HepG2 (cell line): ENCODE results near the gene NUDT1. TPM values are rescaled to one million over a fixed set of nuclear protein-coding genes. Genes with fewer than 3 reads are reported as not detected.

ENCODE experiments used
- CBX1 ChIP-seq: IDR thresholded peaks from one replicate; pipeline ENCODE4 v1.6.1; 2016; ENCODE audit warnings: antibody characterized with exemption, low read depth
- DMAP1 ChIP-seq: IDR thresholded peaks from 2 replicates; pipeline ENCODE4 v1.6.1; 2016
- GATAD1 ChIP-seq: IDR thresholded peaks from 2 replicates; pipeline ENCODE4 v1.6.1; 2016; ENCODE audit warnings: missing genetic modification reagents, missing compliant biosample characterization
- HOXA7 ChIP-seq: sonication (generic); formaldehyde crosslinking; IDR thresholded peaks from 2 replicates; pipeline ENCODE4 v1.8.1; 2022; ENCODE audit warnings: mild to moderate bottlenecking, missing genetic modification reagents, moderate library complexity
- KLF12 ChIP-seq: sonication (generic); formaldehyde crosslinking; IDR thresholded peaks from 2 replicates; pipeline ENCODE4 v1.4.0; 2020; ENCODE audit warnings: missing genetic modification reagents, borderline replicate concordance
- SCMH1 ChIP-seq: sonication (generic); formaldehyde crosslinking; IDR thresholded peaks from 2 replicates; pipeline ENCODE4 v1.9.0; 2021; ENCODE audit warnings: missing genetic modification reagents, mild to moderate bottlenecking, borderline replicate concordance
- TSC22D2 ChIP-seq: sonication (generic); formaldehyde crosslinking; IDR thresholded peaks from 2 replicates; pipeline ENCODE4 v1.5.1; 2020; ENCODE audit warnings: missing genetic modification reagents, mild to moderate bottlenecking, borderline replicate concordance
- ZC3H13 ChIP-seq: sonication (generic); formaldehyde crosslinking; IDR thresholded peaks from 2 replicates; pipeline ENCODE4 v1.8.1; 2023; ENCODE audit warnings: mild to moderate bottlenecking, missing genetic modification reagents, moderate library complexity
- ZNF205 ChIP-seq: IDR thresholded peaks from 2 replicates; pipeline ENCODE4 v1.6.1; 2018; ENCODE audit warnings: missing biosample characterization, missing genetic modification reagents
- ZNF253 ChIP-seq: sonication (generic); formaldehyde crosslinking; IDR thresholded peaks from 2 replicates; pipeline ENCODE4 v1.8.0; 2022; ENCODE audit warnings: mild to moderate bottlenecking, missing genetic modification reagents, borderline replicate concordance
- ZNF256 ChIP-seq: sonication (generic); formaldehyde crosslinking; conservative IDR thresholded peaks from 2 replicates; pipeline ENCODE4 v1.4.0; 2020; ENCODE audit warnings: missing genetic modification reagents
- ZNF333 ChIP-seq: sonication (generic); formaldehyde crosslinking; IDR thresholded peaks from 2 replicates; pipeline ENCODE4 v1.4.0; 2020; ENCODE audit warnings: mild to moderate bottlenecking, missing genetic modification reagents, borderline replicate concordance
- ZNF878 ChIP-seq: sonication (generic); formaldehyde crosslinking; IDR thresholded peaks from 2 replicates; pipeline ENCODE4 v1.8.1; 2023; ENCODE audit warnings: mild to moderate bottlenecking, missing genetic modification reagents, moderate library complexity
- polyA plus RNA-seq, 8 experiments: library from polyadenylated mRNA; depleted of rRNA in 3 of 8; stranded (reverse) in 7 of 8; unstranded in 1 of 8; fragments of >200 nt; fragmentation: Illumina TruSeq in 4 of 8; extraction: Trizol in 4 of 8; gene quantifications; 2 replicates each; pipeline versions ENCODE4 v1.2.1 to v1.2.3, GENCODE V29; 2011 to 2016; ENCODE audit warnings: low read depth in 4 of 8, missing spikeins in 1 of 8, mixed read lengths in 1 of 8; ENCODE audit not compliant: insufficient read depth in 1 of 8
- total RNA-seq, 5 experiments: library from RNA; depleted of rRNA; stranded (reverse); fragments of >200 nt; fragmentation: Illumina TruSeq; extraction: Trizol; gene quantifications; 2 replicates each; pipeline ENCODE4 v1.2.3, GENCODE V29; 2016; ENCODE audit warnings: low read depth in 1 of 5
- TF ChIP-seq, protein P1 (sequence below): sonication (generic); formaldehyde crosslinking; IDR thresholded peaks from 2 replicates; pipeline ENCODE4 v1.5.0; 2020; ENCODE audit warnings: mild to moderate bottlenecking, missing genetic modification reagents
- TF ChIP-seq, protein P2 (sequence below): sonication (generic); formaldehyde crosslinking; conservative IDR thresholded peaks from 2 replicates; pipeline ENCODE4 v1.4.0; 2020; ENCODE audit warnings: missing genetic modification reagents
- TF ChIP-seq, protein P3 (sequence below): sonication (generic); formaldehyde crosslinking; conservative IDR thresholded peaks from 2 replicates; pipeline ENCODE4 v1.4.0; 2020; ENCODE audit warnings: missing genetic modification reagents
- TF ChIP-seq, protein P4 (sequence below): sonication (generic); formaldehyde crosslinking; IDR thresholded peaks from 2 replicates; pipeline ENCODE4 v1.4.0; 2020; ENCODE audit warnings: missing genetic modification reagents, borderline replicate concordance
- TF ChIP-seq, protein P5 (sequence below): sonication (generic); formaldehyde crosslinking; IDR thresholded peaks from 2 replicates; pipeline ENCODE4 v1.8.1; 2023; ENCODE audit warnings: mild to moderate bottlenecking, missing genetic modification reagents, borderline replicate concordance

The NUDT1 gene
- total and polyA plus RNA-seq, 2 of the 13 experiments (the other 11 are each of a cell fraction or from before 2014, with no cell fraction given), result 9.1 to 26.8 TPM

DNA sequence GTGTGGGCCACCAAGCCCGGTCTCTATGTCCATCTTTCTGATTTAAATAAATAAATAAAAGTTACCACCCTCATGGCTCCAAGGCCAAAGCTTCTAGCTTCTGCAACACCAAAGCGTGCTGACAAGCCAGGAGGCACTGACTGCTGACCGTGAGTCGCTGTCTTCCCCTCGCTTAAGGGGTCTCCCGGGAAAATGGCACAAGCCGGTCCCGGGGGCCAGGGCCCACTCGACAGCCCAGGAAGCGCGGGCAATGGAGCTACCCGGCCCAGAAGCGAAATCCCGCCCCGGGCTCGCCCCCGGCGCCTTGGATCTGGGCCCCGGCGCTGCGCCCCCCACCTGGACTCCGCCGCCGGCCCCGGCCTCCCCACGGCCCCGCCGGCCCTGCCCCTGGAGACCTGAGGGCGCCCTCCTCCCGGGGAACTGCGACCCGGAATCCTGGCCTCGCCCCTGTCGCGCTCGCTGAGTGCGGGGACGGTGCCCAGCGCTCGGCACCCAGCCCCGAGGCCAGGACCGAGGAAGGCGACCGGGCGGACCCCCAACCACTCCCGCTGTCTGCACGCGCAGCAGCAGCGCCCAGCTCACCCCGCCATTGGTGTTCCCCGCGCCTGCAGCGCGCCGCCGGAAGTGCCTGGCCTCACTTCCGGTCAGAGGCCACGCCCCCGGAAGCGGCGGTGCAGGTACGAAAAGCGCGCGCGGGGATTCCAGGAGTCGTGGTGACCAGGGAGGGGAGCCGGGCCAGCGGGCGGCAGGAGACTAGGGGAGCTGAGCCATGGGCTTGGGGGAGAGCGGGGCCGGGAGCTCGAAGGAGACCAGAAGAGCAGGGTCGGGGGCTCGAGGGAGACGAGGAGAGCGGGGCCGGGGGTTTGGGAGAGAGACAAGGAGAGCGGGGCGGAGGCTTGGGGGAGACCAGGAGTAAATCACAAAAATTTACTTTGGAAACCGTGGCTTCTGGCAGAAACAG lies at the start of gene NUDT1, which contains the start of gene MRM2 (continued):
- TF ChIP-seq, protein P1, sequence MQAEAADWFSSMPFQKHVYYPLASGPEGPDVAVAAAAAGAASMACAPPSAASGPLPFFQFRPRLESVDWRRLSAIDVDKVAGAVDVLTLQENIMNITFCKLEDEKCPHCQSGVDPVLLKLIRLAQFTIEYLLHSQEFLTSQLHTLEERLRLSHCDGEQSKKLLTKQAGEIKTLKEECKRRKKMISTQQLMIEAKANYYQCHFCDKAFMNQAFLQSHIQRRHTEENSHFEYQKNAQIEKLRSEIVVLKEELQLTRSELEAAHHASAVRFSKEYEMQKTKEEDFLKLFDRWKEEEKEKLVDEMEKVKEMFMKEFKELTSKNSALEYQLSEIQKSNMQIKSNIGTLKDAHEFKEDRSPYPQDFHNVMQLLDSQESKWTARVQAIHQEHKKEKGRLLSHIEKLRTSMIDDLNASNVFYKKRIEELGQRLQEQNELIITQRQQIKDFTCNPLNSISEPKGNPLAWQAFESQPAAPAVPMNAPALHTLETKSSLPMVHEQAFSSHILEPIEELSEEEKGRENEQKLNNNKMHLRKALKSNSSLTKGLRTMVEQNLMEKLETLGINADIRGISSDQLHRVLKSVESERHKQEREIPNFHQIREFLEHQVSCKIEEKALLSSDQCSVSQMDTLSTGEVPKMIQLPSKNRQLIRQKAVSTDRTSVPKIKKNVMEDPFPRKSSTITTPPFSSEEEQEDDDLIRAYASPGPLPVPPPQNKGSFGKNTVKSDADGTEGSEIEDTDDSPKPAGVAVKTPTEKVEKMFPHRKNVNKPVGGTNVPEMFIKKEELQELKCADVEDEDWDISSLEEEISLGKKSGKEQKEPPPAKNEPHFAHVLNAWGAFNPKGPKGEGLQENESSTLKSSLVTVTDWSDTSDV (CRISPR knock-in tag), result no peak
- TF ChIP-seq TSC22D2 (CRISPR knock-in tag), result 0 out of 2 replicates have a peak, but pooled peaks have one; percentile 62
- TF ChIP-seq ZC3H13, result peak; percentile 71
- peak; percentile 59 for TF ChIP-seq CBX1
- TF ChIP-seq KLF12 (CRISPR knock-in tag), result no peak
- TF ChIP-seq, protein P2, sequence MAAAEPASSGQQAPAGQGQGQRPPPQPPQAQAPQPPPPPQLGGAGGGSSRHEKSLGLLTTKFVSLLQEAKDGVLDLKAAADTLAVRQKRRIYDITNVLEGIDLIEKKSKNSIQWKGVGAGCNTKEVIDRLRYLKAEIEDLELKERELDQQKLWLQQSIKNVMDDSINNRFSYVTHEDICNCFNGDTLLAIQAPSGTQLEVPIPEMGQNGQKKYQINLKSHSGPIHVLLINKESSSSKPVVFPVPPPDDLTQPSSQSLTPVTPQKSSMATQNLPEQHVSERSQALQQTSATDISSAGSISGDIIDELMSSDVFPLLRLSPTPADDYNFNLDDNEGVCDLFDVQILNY (CRISPR knock-in tag), result peak; percentile 97
- TF ChIP-seq, protein P3, sequence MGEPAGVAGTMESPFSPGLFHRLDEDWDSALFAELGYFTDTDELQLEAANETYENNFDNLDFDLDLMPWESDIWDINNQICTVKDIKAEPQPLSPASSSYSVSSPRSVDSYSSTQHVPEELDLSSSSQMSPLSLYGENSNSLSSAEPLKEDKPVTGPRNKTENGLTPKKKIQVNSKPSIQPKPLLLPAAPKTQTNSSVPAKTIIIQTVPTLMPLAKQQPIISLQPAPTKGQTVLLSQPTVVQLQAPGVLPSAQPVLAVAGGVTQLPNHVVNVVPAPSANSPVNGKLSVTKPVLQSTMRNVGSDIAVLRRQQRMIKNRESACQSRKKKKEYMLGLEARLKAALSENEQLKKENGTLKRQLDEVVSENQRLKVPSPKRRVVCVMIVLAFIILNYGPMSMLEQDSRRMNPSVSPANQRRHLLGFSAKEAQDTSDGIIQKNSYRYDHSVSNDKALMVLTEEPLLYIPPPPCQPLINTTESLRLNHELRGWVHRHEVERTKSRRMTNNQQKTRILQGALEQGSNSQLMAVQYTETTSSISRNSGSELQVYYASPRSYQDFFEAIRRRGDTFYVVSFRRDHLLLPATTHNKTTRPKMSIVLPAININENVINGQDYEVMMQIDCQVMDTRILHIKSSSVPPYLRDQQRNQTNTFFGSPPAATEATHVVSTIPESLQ (CRISPR knock-in tag), result 0 out of 2 replicates have a peak, but pooled peaks have one; percentile 30
- no peak for TF ChIP-seq ZNF333 (CRISPR knock-in tag)
- TF ChIP-seq GATAD1 (CRISPR knock-in tag), result peak; percentile 97
- TF ChIP-seq ZNF253 (CRISPR knock-in tag), result no peak
- 0 out of 2 replicates have a peak, but pooled peaks have one; percentile 15 for TF ChIP-seq ZNF256 (CRISPR knock-in tag)
- peak; percentile 81; the same call in 1 of the 2 replicates for TF ChIP-seq ZNF878 (CRISPR knock-in tag)
- TF ChIP-seq, protein P4, sequence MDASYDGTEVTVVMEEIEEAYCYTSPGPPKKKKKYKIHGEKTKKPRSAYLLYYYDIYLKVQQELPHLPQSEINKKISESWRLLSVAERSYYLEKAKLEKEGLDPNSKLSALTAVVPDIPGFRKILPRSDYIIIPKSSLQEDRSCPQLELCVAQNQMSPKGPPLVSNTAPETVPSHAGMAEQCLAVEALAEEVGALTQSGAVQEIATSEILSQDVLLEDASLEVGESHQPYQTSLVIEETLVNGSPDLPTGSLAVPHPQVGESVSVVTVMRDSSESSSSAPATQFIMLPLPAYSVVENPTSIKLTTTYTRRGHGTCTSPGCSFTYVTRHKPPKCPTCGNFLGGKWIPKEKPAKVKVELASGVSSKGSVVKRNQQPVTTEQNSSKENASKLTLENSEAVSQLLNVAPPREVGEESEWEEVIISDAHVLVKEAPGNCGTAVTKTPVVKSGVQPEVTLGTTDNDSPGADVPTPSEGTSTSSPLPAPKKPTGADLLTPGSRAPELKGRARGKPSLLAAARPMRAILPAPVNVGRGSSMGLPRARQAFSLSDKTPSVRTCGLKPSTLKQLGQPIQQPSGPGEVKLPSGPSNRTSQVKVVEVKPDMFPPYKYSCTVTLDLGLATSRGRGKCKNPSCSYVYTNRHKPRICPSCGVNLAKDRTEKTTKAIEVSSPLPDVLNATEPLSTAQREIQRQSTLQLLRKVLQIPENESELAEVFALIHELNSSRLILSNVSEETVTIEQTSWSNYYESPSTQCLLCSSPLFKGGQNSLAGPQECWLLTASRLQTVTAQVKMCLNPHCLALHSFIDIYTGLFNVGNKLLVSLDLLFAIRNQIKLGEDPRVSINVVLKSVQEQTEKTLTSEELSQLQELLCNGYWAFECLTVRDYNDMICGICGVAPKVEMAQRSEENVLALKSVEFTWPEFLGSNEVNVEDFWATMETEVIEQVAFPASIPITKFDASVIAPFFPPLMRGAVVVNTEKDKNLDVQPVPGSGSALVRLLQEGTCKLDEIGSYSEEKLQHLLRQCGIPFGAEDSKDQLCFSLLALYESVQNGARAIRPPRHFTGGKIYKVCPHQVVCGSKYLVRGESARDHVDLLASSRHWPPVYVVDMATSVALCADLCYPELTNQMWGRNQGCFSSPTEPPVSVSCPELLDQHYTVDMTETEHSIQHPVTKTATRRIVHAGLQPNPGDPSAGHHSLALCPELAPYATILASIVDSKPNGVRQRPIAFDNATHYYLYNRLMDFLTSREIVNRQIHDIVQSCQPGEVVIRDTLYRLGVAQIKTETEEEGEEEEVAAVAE (CRISPR knock-in tag), result no peak
- TF ChIP-seq DMAP1 (CRISPR knock-in tag), result peak; percentile 72
- TF ChIP-seq ZNF205, result 0 out of 2 replicates have a peak, but pooled peaks have one; percentile 19
- no peak for TF ChIP-seq SCMH1 (CRISPR knock-in tag)
- TF ChIP-seq HOXA7, result 0 out of 2 replicates have a peak, but pooled peaks have one; percentile 57
- TF ChIP-seq, protein P5, sequence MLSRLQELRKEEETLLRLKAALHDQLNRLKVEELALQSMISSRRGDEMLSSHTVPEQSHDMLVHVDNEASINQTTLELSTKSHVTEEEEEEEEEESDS (CRISPR knock-in tag), result peak; percentile 84; the same call in 1 of the 2 replicates
